ENCODE data around the gene PLCL1. TPM values are rescaled to one million over a fixed set of nuclear protein-coding genes. Genes with fewer than 3 reads are reported as not detected.
A peak's percentile ranks its signal among the peaks of the same experiment; 100 is the strongest.

PLCL1 gene
- total RNA-seq, 2 donors from 2014 or later, result 0.87 to 1.2 TPM

GRCh38 chr2:197876524-197876923 is 72.1 kb downstream of the PLCL1 start:
- Mint-ChIP-seq H3K27ac (no peak overlapping the region), H3K9me3 (no peaks in the 10 kb centered on the region), H3K4me1 (peaks cover 16% of the 10 kb centered on the region), H3K27me3 (no peaks in the 10 kb centered on the region), H3K36me3 (ENCODE audit: low read depth) (no peaks in the 10 kb centered on the region), H3K4me3 (no peak overlapping the region)
- no peak for ATAC-seq (replicated peaks)

- no peaks in the 10 kb centered on the region for H3K9me3 Mint-ChIP-seq
- H3K36me3 Mint-ChIP-seq (ENCODE audit: low read depth), result no peaks in the 10 kb centered on the region
- no peak overlapping the region for H3K27ac Mint-ChIP-seq
- ATAC-seq (replicated peaks), result no peak
- no peaks in the 10 kb centered on the region for H3K27me3 Mint-ChIP-seq
- peaks cover 11% of the 10 kb centered on the region for H3K4me1 Mint-ChIP-seq
- H3K4me3 Mint-ChIP-seq, result no peak overlapping the region
Observed at GRCh38 chr2:197877038-197877437, 72.6 kb downstream of the PLCL1 start.

DNA sequence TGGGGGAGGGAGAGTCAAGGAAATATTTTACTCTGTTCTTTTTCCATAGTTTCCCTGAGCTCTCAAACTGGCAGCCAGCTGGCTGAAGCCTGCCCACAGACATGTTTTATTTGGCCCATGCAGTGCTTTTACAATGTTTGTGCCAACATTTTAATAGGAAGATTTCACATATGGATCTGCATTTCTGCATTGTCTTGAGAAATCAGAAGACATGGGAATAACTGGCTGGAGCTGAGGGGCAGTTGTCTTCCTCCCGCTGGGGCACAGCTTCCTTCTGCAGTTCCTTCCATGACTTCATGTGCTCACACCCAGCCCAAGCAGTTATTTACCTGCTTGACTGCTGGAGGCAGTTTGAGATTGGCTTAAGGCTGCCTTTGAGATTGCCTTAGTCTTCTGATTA is 74.4 kb downstream of the PLCL1 start:
- Mint-ChIP-seq H3K36me3 (ENCODE audit: low read depth) (no peaks in the 10 kb centered on the region), H3K27ac (no peak overlapping the region), H3K27me3 (no peaks in the 10 kb centered on the region), H3K9me3 (no peaks in the 10 kb centered on the region), H3K4me3 (no peak overlapping the region), H3K4me1 (peaks cover 7% of the 10 kb centered on the region)
- ATAC-seq (replicated peaks), result no peak

- peaks cover 7% of the 10 kb centered on the region for H3K4me1 Mint-ChIP-seq
- no peaks in the 10 kb centered on the region for H3K36me3 Mint-ChIP-seq (ENCODE audit: low read depth)
- no peaks in the 10 kb centered on the region for H3K9me3 Mint-ChIP-seq
- no peaks in the 10 kb centered on the region for H3K27me3 Mint-ChIP-seq
- H3K27ac Mint-ChIP-seq, result no peak overlapping the region
- no peak overlapping the region for H3K4me3 Mint-ChIP-seq
- no peak for ATAC-seq (replicated peaks)
Observed at GRCh38 chr2:197879812-197880408, 75.5 kb downstream of the PLCL1 start.

- Mint-ChIP-seq H3K27ac (no peak overlapping the region), H3K36me3 (ENCODE audit: low read depth) (no peaks in the 10 kb centered on the region), H3K4me3 (no peak overlapping the region), H3K27me3 (no peaks in the 10 kb centered on the region), H3K9me3 (no peaks in the 10 kb centered on the region), H3K4me1 (peaks cover 4% of the 10 kb centered on the region)
- ATAC-seq (replicated peaks), result no peak
Observed at GRCh38 chr2:197883354-197884032, 79.1 kb downstream of the PLCL1 start.

DNA sequence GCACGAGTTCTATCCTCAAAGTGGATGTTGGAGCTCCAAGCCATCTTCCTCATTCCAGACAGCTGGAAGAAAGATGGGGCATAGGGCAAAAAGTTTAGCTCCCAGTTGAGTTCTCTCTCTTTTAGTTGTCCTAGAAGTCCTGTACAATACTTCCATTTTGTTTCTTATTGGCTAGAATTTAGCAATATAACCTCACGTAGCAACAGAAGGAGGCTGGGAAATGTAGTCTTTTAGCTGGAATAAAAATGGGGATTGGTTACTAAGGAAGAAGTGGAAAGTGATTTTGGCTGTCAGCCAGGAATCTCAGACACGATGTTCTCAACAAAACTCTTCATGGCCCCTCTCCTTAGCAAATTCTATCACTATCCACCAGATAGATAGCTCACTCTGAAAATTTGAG is 79.9 kb downstream of the PLCL1 start:
- peaks cover 5% of the 10 kb centered on the region for H3K4me1 Mint-ChIP-seq
- H3K4me3 Mint-ChIP-seq, result no peak overlapping the region
- no peak overlapping the region for H3K27ac Mint-ChIP-seq

GRCh38 chr2:197885126-197885525 is 80.7 kb downstream of the PLCL1 start:
- Mint-ChIP-seq H3K9me3 (no peaks in the 10 kb centered on the region), H3K4me3 (no peak overlapping the region), H3K4me1 (peaks cover 7% of the 10 kb centered on the region), H3K27ac (no peak overlapping the region), H3K27me3 (no peaks in the 10 kb centered on the region), H3K36me3 (ENCODE audit: low read depth) (no peaks in the 10 kb centered on the region)
- no peak for ATAC-seq (replicated peaks)

More for the DNA sequence above, 79.9 kb downstream of the PLCL1 start:
- ATAC-seq (replicated peaks), result no peak
- Mint-ChIP-seq H3K9me3 (no peaks in the 10 kb centered on the region), H3K27me3 (no peaks in the 10 kb centered on the region), H3K36me3 (ENCODE audit: low read depth) (no peaks in the 10 kb centered on the region)

- H3K4me1 Mint-ChIP-seq, result peaks cover 7% of the 10 kb centered on the region
- H3K9me3 Mint-ChIP-seq, result no peaks in the 10 kb centered on the region
- H3K27ac Mint-ChIP-seq, result no peak overlapping the region
- H3K4me3 Mint-ChIP-seq, result no peak overlapping the region
- H3K27me3 Mint-ChIP-seq, result no peaks in the 10 kb centered on the region
- H3K36me3 Mint-ChIP-seq (ENCODE audit: low read depth), result no peaks in the 10 kb centered on the region
- ATAC-seq (replicated peaks), result no peak
Observed at GRCh38 chr2:197885587-197885986, 81.2 kb downstream of the PLCL1 start.

DNA sequence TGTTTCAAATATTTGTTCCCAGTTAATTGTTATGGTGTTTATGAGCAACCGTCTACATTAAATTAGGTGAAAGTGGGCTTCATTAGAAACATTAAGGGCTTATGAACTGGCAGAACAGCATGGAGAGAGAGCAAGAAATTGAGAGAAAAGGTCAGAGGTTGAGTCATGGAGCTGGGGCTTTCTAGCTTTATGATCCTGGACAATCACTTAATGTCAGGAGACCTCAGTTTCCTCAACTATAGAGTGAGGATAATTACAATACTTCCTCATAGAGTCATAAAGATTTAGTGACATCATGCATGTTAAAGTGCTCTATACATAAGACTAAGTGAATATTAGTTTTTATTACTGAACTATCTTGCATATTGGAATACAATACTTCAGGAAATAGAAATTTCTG is 83.9 kb downstream of the PLCL1 start:
- H3K4me1 Mint-ChIP-seq, result peaks cover 22% of the 10 kb centered on the region
- H3K9me3 Mint-ChIP-seq, result no peaks in the 10 kb centered on the region
- no peaks in the 10 kb centered on the region for H3K36me3 Mint-ChIP-seq (ENCODE audit: low read depth)
- peak; percentile 43 for ATAC-seq (replicated peaks)
- H3K4me3 Mint-ChIP-seq, result no peak overlapping the region
- H3K27me3 Mint-ChIP-seq, result no peaks in the 10 kb centered on the region
- peak overlapping the region; percentile 46 for H3K27ac Mint-ChIP-seq

DNA sequence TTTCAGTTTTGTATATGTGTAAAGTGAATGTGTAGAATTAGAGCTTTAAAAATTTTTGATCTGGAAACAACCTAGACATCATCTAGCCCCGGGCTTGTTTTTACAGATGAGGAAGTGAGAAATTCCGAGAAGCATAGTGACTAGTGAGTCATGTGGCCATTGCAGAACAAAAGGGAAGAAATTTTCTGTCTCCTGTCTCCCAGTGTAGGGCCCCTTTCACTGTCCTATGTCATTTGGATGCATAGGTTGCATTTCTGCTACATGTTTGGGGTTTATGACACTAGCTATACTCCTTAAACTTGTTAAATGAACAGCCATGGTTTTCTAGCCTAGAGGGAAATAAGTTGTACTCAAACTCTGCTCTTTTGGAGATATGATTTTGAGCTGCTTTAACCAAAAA is 84.6 kb downstream of the PLCL1 start:
- H3K27me3 Mint-ChIP-seq, result no peaks in the 10 kb centered on the region
- H3K27ac Mint-ChIP-seq, result peak overlapping the region; percentile 74
- no peaks in the 10 kb centered on the region for H3K9me3 Mint-ChIP-seq
- ATAC-seq (replicated peaks), result peak; percentile 90
- H3K4me3 Mint-ChIP-seq, result peak overlapping the region; percentile 65
- H3K4me1 Mint-ChIP-seq, result peaks cover 30% of the 10 kb centered on the region
- no peaks in the 10 kb centered on the region for H3K36me3 Mint-ChIP-seq (ENCODE audit: low read depth)

GRCh38 chr2:197890168-197890567 is 85.8 kb downstream of the PLCL1 start:
- Mint-ChIP-seq H3K9me3 (no peaks in the 10 kb centered on the region), H3K36me3 (ENCODE audit: low read depth) (no peaks in the 10 kb centered on the region), H3K4me1 (peaks cover 39% of the 10 kb centered on the region), H3K27me3 (no peaks in the 10 kb centered on the region), H3K4me3 (no peak overlapping the region), H3K27ac (no peak overlapping the region)
- ATAC-seq (replicated peaks), result no peak

- Mint-ChIP-seq H3K36me3 (ENCODE audit: low read depth) (no peaks in the 10 kb centered on the region), H3K4me3 (peak overlapping the region; percentile 89), H3K27ac (peak overlapping the region; percentile 85), H3K4me1 (peaks cover 40% of the 10 kb centered on the region), H3K27me3 (no peaks in the 10 kb centered on the region), H3K9me3 (no peaks in the 10 kb centered on the region)
- no peak for ATAC-seq (replicated peaks)
Observed at GRCh38 chr2:197891897-197892442, 87.6 kb downstream of the PLCL1 start.

DNA sequence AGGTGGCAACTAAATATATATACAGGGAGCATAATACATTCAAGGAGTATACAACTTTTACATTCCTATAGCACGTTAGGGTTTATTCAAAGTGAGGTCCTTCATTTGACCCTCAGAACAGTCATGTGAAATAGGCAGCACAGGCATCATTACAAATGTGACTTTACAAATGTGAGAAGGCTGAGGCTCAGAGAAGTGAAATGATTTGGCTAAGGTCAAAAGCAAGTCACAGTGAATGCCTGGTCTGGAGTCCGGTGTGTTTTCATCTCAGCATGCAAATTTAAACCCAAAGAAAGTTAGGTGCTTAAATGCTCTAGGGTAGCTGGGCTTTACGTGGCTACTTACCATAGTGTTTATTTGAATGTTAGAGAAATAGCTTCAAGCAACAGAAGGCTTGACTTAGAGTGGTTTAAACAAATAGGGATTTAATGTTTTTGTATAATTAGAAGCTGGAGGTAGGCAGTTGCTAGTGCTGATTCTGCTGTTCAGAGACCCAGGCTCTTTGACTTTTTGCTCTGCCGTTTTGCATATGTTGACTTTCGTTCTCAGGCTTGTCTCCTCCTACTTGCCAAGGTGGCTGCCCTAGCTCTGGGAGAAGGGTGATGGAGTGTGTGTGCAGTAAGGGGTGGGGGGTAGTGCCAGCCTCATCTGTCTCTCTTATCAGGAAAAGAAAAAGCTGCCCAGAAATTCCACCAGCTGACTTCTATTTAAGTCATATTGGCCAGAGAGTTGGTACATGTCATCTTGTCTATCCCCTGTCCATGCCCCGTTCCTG is 89.2 kb downstream of the PLCL1 start:
- peak; percentile 53 for ATAC-seq (replicated peaks)
- Mint-ChIP-seq H3K36me3 (ENCODE audit: low read depth) (no peaks in the 10 kb centered on the region), H3K4me1 (peaks cover 44% of the 10 kb centered on the region), H3K27me3 (no peaks in the 10 kb centered on the region), H3K9me3 (no peaks in the 10 kb centered on the region), H3K4me3 (peak overlapping the region; percentile 89), H3K27ac (peak overlapping the region; percentile 94)

DNA sequence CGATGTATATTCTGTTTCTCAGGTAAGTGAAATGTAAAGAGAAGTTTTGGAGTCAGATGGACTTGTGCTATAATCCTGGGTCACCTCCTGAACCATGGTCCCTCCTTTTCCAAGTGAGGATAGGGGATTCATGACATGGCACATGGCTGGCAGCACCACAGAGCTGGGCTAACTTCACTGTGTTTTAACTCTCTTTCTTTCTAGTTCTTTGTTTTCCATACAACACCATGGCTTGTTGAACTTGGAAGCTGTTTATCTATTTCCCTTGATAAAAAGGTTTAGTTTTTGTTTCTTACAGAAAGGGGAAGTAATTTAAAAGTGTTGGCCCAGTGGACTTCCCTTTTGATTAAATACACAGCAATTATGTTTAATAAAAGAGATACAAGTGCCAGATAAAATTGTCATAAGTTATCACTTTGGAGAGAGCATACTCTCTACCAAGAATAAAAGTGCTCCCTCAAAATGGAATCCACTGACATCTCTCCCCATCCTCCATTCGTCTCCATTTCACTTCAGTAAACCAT is 90.4 kb downstream of the PLCL1 start:
- H3K27ac Mint-ChIP-seq, result peak overlapping the region; percentile 94
- no peaks in the 10 kb centered on the region for H3K27me3 Mint-ChIP-seq
- no peaks in the 10 kb centered on the region for H3K36me3 Mint-ChIP-seq (ENCODE audit: low read depth)
- H3K9me3 Mint-ChIP-seq, result no peaks in the 10 kb centered on the region
- H3K4me1 Mint-ChIP-seq, result peaks cover 40% of the 10 kb centered on the region
- H3K4me3 Mint-ChIP-seq, result peak overlapping the region; percentile 89
- ATAC-seq (replicated peaks), result no peak

Data from activated T-helper 17 cell treated with anti-CD3 and anti-CD28 coated beads, Interleukin-2, amount 50 U/mL, for 72 hours (primary cell).